ENCODE measurements around the gene LPCAT3.

LPCAT3 gene

DNA sequence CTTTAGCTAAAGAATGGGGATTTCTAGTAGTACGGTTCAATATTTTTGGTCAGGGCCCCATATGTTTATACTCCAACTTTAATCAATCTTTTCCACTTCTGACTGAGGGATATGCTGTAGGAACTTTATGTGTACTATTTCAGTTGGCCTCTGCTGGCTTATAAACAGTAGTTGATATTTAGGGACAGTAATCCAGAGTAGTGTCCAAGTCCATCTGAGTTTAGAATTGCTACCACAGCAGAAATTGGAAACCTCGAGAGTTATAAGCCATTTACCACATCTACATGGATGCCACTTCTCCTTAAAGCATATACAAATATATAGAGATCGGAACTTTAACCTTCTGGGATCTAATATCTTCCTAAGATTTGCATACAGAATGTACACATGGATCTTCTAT, 11.6 kb downstream of the LPCAT3 start:
- no peak for TF ChIP-seq FOXM1 (IDR thresholded peaks at IDR 0.05; ENCODE audit: borderline replicate concordance, low read depth)
- TF ChIP-seq, protein P1, sequence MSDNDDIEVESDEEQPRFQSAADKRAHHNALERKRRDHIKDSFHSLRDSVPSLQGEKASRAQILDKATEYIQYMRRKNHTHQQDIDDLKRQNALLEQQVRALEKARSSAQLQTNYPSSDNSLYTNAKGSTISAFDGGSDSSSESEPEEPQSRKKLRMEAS (IDR thresholded peaks at IDR 0.05), result no peak
- TF ChIP-seq, protein P2, sequence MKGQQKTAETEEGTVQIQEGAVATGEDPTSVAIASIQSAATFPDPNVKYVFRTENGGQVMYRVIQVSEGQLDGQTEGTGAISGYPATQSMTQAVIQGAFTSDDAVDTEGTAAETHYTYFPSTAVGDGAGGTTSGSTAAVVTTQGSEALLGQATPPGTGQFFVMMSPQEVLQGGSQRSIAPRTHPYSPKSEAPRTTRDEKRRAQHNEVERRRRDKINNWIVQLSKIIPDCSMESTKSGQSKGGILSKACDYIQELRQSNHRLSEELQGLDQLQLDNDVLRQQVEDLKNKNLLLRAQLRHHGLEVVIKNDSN (IDR thresholded peaks at IDR 0.05), result no peak
- no peak for TF ChIP-seq CEBPB (IDR thresholded peaks at IDR 0.05)
- no peak for TF ChIP-seq NFIC (IDR thresholded peaks at IDR 0.05)
- TF ChIP-seq TAF1 (IDR thresholded peaks at IDR 0.05; ENCODE audit: low read depth), result no peak
- no peak for TF ChIP-seq ZBTB7A (IDR thresholded peaks at IDR 0.05; ENCODE audit: low read depth)
- TF ChIP-seq RAD21 (IDR thresholded peaks at IDR 0.05; ENCODE audit: low read depth), result no peak
- no peak for TF ChIP-seq TEAD4 (IDR thresholded peaks at IDR 0.05)
- TF ChIP-seq CREB1 (IDR thresholded peaks at IDR 0.05; ENCODE audit: low read depth), result no peak
- no peak for TF ChIP-seq EGR1 (IDR thresholded peaks at IDR 0.05)
- TF ChIP-seq, protein P3, sequence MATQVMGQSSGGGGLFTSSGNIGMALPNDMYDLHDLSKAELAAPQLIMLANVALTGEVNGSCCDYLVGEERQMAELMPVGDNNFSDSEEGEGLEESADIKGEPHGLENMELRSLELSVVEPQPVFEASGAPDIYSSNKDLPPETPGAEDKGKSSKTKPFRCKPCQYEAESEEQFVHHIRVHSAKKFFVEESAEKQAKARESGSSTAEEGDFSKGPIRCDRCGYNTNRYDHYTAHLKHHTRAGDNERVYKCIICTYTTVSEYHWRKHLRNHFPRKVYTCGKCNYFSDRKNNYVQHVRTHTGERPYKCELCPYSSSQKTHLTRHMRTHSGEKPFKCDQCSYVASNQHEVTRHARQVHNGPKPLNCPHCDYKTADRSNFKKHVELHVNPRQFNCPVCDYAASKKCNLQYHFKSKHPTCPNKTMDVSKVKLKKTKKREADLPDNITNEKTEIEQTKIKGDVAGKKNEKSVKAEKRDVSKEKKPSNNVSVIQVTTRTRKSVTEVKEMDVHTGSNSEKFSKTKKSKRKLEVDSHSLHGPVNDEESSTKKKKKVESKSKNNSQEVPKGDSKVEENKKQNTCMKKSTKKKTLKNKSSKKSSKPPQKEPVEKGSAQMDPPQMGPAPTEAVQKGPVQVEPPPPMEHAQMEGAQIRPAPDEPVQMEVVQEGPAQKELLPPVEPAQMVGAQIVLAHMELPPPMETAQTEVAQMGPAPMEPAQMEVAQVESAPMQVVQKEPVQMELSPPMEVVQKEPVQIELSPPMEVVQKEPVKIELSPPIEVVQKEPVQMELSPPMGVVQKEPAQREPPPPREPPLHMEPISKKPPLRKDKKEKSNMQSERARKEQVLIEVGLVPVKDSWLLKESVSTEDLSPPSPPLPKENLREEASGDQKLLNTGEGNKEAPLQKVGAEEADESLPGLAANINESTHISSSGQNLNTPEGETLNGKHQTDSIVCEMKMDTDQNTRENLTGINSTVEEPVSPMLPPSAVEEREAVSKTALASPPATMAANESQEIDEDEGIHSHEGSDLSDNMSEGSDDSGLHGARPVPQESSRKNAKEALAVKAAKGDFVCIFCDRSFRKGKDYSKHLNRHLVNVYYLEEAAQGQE (IDR thresholded peaks at IDR 0.05; ENCODE audit: low read depth), result no peak

DNA sequence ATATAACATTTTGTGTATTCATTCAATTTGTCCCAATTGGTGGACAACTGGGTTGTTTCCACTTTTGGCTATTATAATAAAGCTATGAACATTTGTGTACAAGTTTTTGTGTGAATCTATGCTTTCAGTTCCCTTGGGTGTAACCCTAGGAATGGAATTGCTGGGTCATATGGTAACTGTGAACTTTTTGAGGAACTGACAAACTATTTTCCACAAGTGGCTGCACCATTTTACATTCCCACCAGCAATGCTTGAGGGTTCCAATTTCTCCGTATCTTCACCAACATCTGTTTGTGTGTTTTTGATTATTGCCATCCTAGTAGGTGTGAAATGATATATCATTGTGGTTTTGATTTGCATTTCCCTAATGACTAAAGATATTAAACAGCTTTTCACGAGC, 13.0 kb downstream of the LPCAT3 start:
- TF ChIP-seq CREB1 (IDR thresholded peaks at IDR 0.05; ENCODE audit: low read depth) (no peak), EGR1 (IDR thresholded peaks at IDR 0.05) (no peak), ZBTB7A (IDR thresholded peaks at IDR 0.05; ENCODE audit: low read depth) (no peak), YY1 (IDR thresholded peaks at IDR 0.05; ENCODE audit: low read depth) (no peak), CEBPB (IDR thresholded peaks at IDR 0.05) (no peak), EP300 (IDR thresholded peaks at IDR 0.05; ENCODE audit: borderline replicate concordance) (no peak), TCF12 (IDR thresholded peaks at IDR 0.05; ENCODE audit: low read depth) (no peak), TAF1 (IDR thresholded peaks at IDR 0.05; ENCODE audit: low read depth) (no peak), TEAD4 (IDR thresholded peaks at IDR 0.05) (no peak), FOXM1 (IDR thresholded peaks at IDR 0.05; ENCODE audit: borderline replicate concordance, low read depth) (no peak), RAD21 (IDR thresholded peaks at IDR 0.05; ENCODE audit: low read depth) (no peak), NFIC (IDR thresholded peaks at IDR 0.05) (no peak)
- TF ChIP-seq, protein P2 (IDR thresholded peaks at IDR 0.05), result no peak
- TF ChIP-seq, protein P3 (IDR thresholded peaks at IDR 0.05; ENCODE audit: low read depth), result no peak
- TF ChIP-seq, protein P1 (IDR thresholded peaks at IDR 0.05), result no peak

DNA sequence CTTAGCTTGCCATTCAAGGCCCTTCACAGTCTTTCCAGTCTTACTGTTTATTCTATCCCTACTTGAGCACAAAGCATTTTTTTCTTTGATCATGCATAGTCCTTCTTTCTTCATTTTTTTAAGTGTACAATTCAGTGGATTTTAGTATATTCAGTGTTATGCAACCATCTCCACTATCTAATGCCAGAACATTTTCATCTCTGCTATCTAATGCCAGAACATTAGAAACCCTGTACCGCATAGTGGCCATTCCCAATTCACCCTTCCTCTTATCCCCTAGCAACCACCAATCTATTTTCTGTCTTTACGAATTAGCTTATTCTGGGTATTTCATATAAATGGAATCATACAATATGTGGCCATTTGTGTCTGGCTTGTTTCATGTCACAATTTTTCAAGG, 13.4 kb downstream of the LPCAT3 start:
- TF ChIP-seq TCF12 (IDR thresholded peaks at IDR 0.05; ENCODE audit: low read depth) (no peak), CEBPB (IDR thresholded peaks at IDR 0.05) (no peak), NFIC (IDR thresholded peaks at IDR 0.05) (no peak), EGR1 (IDR thresholded peaks at IDR 0.05) (no peak), TEAD4 (IDR thresholded peaks at IDR 0.05) (no peak), ZBTB7A (IDR thresholded peaks at IDR 0.05; ENCODE audit: low read depth) (no peak), TAF1 (IDR thresholded peaks at IDR 0.05; ENCODE audit: low read depth) (no peak), YY1 (IDR thresholded peaks at IDR 0.05; ENCODE audit: low read depth) (no peak), FOXM1 (IDR thresholded peaks at IDR 0.05; ENCODE audit: borderline replicate concordance, low read depth) (no peak), EP300 (IDR thresholded peaks at IDR 0.05; ENCODE audit: borderline replicate concordance) (no peak), CREB1 (IDR thresholded peaks at IDR 0.05; ENCODE audit: low read depth) (no peak)
- TF ChIP-seq, protein P2 (IDR thresholded peaks at IDR 0.05), result no peak
- TF ChIP-seq, protein P1 (IDR thresholded peaks at IDR 0.05), result no peak

DNA sequence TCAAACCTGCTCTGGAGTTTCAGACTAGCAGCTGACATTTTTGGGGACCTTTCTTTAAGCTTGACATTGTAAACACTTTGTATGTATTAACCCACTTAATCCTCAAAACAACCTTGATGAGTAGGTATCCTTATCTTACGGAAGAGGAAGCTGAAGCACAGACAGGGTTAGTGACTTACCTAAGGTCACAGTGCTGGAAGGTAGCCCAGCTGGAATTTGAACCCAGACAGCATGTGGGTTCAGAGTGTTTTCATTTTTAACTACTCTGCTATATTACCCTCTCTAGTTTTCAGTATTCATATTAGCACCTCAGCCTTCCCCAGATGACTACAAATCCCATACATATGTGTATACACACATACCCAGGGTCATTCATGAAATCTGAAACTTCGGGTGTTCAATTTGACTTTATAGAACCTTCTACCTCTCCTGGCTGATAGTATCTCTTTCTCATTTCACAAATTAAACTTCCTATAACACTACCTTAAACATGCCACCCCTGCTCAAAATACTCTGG, 13.9 kb downstream of the LPCAT3 start:
- TF ChIP-seq NFIC (IDR thresholded peaks at IDR 0.05) (no peak), ZBTB7A (IDR thresholded peaks at IDR 0.05; ENCODE audit: low read depth) (no peak), EGR1 (IDR thresholded peaks at IDR 0.05) (no peak), TEAD4 (IDR thresholded peaks at IDR 0.05) (no peak), EP300 (IDR thresholded peaks at IDR 0.05; ENCODE audit: borderline replicate concordance) (no peak), TCF12 (IDR thresholded peaks at IDR 0.05; ENCODE audit: low read depth) (no peak), YY1 (IDR thresholded peaks at IDR 0.05; ENCODE audit: low read depth) (no peak), TAF1 (IDR thresholded peaks at IDR 0.05; ENCODE audit: low read depth) (no peak)
- TF ChIP-seq, protein P1 (IDR thresholded peaks at IDR 0.05), result no peak
- TF ChIP-seq, protein P3 (IDR thresholded peaks at IDR 0.05; ENCODE audit: low read depth), result no peak
- TF ChIP-seq, protein P2 (IDR thresholded peaks at IDR 0.05), result no peak

All from Ishikawa (cell line).